Calu3 (cell line): ENCODE data around the gene HHATL. TPM values are rescaled to one million over a fixed set of nuclear protein-coding genes. Genes with fewer than 3 reads are reported as not detected.
A peak's percentile ranks its signal among the peaks of the same experiment; 100 is the strongest.

Source experiments
- BruUV-seq: library from RNA; stranded (reverse); fragments of 400-500 nt; replicated peaks from 2 replicates; lab custom pipeline; 2021; lab: Mats Ljungman, UMichigan
- CTCF ChIA-PET: fragments of 300-600 bp; sonication (Branson Sonifier 250); formaldehyde crosslinking; loops from one replicate; lab custom pipeline; 2022; ENCODE audit warnings: antibody characterized with exemption; lab: Charles Lee
- DNase-seq: peaks from one replicate; pipeline ENCODE4 v3.0.0; 2022
- H3K27ac Mint-ChIP-seq: one replicate; pipeline ENCODE4 v1.8.0; 2022; ENCODE audit warnings: mixed read lengths; ENCODE audit not compliant: unreplicated experiment
- H3K27me3 Mint-ChIP-seq: one replicate; pipeline ENCODE4 v1.8.0; 2022; ENCODE audit warnings: mixed read lengths; ENCODE audit not compliant: unreplicated experiment
- H3K36me3 Mint-ChIP-seq: one replicate; pipeline ENCODE4 v1.8.0; 2022; ENCODE audit warnings: mild to moderate bottlenecking, moderate library complexity, mixed read lengths; ENCODE audit not compliant: insufficient read depth, unreplicated experiment
- H3K4me1 Mint-ChIP-seq: one replicate; pipeline ENCODE4 v1.8.0; 2022; ENCODE audit warnings: mild to moderate bottlenecking, low read depth, mixed read lengths; ENCODE audit not compliant: unreplicated experiment
- H3K4me3 Mint-ChIP-seq: one replicate; pipeline ENCODE4 v1.8.0; 2022; ENCODE audit warnings: mild to moderate bottlenecking, low read depth, moderate library complexity, mixed read lengths; ENCODE audit not compliant: unreplicated experiment
- H3K9me3 Mint-ChIP-seq: one replicate; pipeline ENCODE4 v1.8.0; 2022; ENCODE audit warnings: low read depth, mixed read lengths; ENCODE audit not compliant: unreplicated experiment
- CTCF ChIP-seq: fragments of 200-600 bp; IDR thresholded peaks from one replicate; pipeline ENCODE4 v1.8.0; 2022; ENCODE audit warnings: antibody characterized with exemption; ENCODE audit not compliant: unreplicated experiment
- intact Hi-C: fragments of 100-400 bp; cut with micrococcal nuclease; formaldehyde crosslinking; loops from one replicate; pipeline ENCODE4 v1.10.0; 2022; ENCODE audit not compliant: unreplicated experiment
- total RNA-seq: library from RNA; stranded (reverse); gene quantifications from 2 replicates; pipeline ENCODE4 v1.2.3, GENCODE V29; 2022

The HHATL gene
- total RNA-seq, 1 experiment from 2014 or later: not detected

GRCh38 chr3:42655331-42655888, 47.2 kb downstream of the HHATL start:
- H3K36me3 Mint-ChIP-seq: peaks cover 15% of the 10 kb centered on the region
- peak overlapping the region; percentile 34 for H3K4me3 Mint-ChIP-seq
- TF ChIP-seq CTCF: no peak
- no peaks in the 10 kb centered on the region for H3K27me3 Mint-ChIP-seq
- CTCF ChIA-PET: interaction anchor here (0.5 kb wide), 1 partner anchor 324 kb away, joined by 3 read pairs; no protein-coding TSS in a partner anchor
- no peak for DNase-seq
- H3K27ac Mint-ChIP-seq: no peak overlapping the region
- no TSS peak for BruUV-seq
- peaks cover 20% of the 10 kb centered on the region for H3K4me1 Mint-ChIP-seq
- intact Hi-C loops: no loop called here
- H3K9me3 Mint-ChIP-seq: no peaks in the 10 kb centered on the region

GRCh38 chr3:42654331-42655201, 48.0 kb downstream of the HHATL start:
- TF ChIP-seq CTCF: no peak
- no TSS peak for BruUV-seq
- H3K27me3 Mint-ChIP-seq: no peaks in the 10 kb centered on the region
- intact Hi-C loops: no loop called here
- DNase-seq: peak; percentile 32
- CTCF ChIA-PET: interaction anchor here (0.6 kb wide), 1 partner anchor 89 kb away, joined by 4 read pairs; no protein-coding TSS in a partner anchor
- no peak overlapping the region for H3K27ac Mint-ChIP-seq
- H3K4me3 Mint-ChIP-seq: peak overlapping the region; percentile 34
- H3K4me1 Mint-ChIP-seq: peaks cover 20% of the 10 kb centered on the region
- peaks cover 15% of the 10 kb centered on the region for H3K36me3 Mint-ChIP-seq
- H3K9me3 Mint-ChIP-seq: no peaks in the 10 kb centered on the region

DNA sequence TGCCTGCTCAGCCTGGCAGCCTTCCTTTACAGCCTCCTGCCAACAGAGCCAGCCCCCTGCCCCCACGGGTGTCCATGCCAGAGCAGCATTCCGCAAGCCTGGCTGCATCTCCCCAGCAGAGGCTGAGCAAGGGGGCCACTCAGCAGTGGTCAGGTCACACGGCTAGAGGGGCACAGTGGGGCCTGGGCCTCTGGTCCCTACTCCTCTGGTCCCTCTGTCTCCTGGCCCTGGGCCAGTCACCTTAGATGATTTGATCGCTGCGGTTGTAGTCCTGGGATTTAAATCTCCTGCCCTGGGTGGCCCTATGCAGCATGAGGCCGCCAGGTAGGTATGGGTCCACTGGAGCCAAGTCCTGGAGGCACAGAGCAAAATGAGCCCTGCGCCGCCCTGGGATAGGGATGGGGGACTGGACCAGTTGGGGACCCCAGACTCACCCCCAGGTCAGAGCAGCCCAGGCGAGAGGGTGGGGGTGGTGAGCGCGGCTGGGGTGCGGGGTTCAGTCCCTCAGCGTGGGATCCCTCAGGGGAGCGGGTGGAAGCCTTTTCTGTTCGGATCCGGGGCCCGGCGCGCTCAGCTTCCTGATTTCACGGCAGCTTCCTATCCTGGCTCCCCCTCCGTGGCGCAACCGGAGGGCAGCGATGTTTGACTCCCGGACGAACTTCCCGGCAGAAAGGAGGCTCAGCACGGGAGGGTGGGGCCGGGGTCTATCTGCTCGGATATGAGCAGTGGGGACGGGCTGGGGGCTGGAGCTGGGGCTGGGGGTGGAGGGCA, 48.9 kb downstream of the HHATL start, which contains the start of gene ZBTB47:
ZBTB47 (plus strand) TSS at position 138 of the 771 bp plus-strand sequence. CDS start 4,659 bp downstream, outside the sequence.
- Mint-ChIP-seq H3K4me1 (peaks cover 20% of the 10 kb centered on the region), H3K4me3 (peak within 1 kb of the TSS; percentile 71), H3K27ac (peak within 1 kb of the TSS; percentile 60), H3K36me3 (peaks cover 15% of the 10 kb centered on the region), H3K27me3 (no peaks in the 10 kb centered on the region), H3K9me3 (no peaks in the 10 kb centered on the region)
- intact Hi-C loops: loop anchor here (2.0 kb wide), 1 partner anchor 91 kb away; no protein-coding TSS in a partner anchor
- CTCF ChIA-PET: interaction anchor here (0.6 kb wide), 1 partner anchor 90 kb away, joined by 4 read pairs; no protein-coding TSS in a partner anchor
- no peak for TF ChIP-seq CTCF
- no TSS peak for BruUV-seq
- no peak for DNase-seq

GRCh38 chr3:42653303-42653559, 49.4 kb downstream of the HHATL start:
- no TSS peak for BruUV-seq

More at GRCh38 chr3:42653303-42653559, 49.4 kb downstream of the HHATL start:
- Mint-ChIP-seq H3K9me3 (no peaks in the 10 kb centered on the region), H3K4me1 (peaks cover 20% of the 10 kb centered on the region), H3K27ac (peak overlapping the region; percentile 60), H3K27me3 (no peaks in the 10 kb centered on the region), H3K4me3 (peak overlapping the region; percentile 71), H3K36me3 (peaks cover 15% of the 10 kb centered on the region)
- DNase-seq: no peak
- CTCF ChIA-PET: no interaction called here
- no peak for TF ChIP-seq CTCF
- intact Hi-C loops: loop anchor here (2.0 kb wide), 1 partner anchor 92 kb away; no protein-coding TSS in a partner anchor
